G401 (cell line): Measurements from ENCODE around the gene DLG2. TPM values are rescaled to one million over a fixed set of nuclear protein-coding genes. Genes with fewer than 3 reads are reported as not detected.

Source experiments
- DNase-seq: peaks from one replicate; pipeline ENCODE4 v3.0.0-alpha.2; 2015; ENCODE audit warnings: low spot score
- in situ Hi-C: cut with HindIII; loops from 2 replicates; pipeline ENCODE4 v1.10.0; 2016; ENCODE audit warnings: low sequenced_read_pairs, mixed read lengths
- total RNA-seq: library from RNA; depleted of rRNA; stranded (reverse); fragments of >200 nt; shearing (Covaris generic); gene quantifications from 2 replicates; pipeline ENCODE4 v1.2.3, GENCODE V29; 2014

DLG2 gene
- total RNA-seq, 1 experiment from 2014 or later, result 3.8 TPM

DNA sequence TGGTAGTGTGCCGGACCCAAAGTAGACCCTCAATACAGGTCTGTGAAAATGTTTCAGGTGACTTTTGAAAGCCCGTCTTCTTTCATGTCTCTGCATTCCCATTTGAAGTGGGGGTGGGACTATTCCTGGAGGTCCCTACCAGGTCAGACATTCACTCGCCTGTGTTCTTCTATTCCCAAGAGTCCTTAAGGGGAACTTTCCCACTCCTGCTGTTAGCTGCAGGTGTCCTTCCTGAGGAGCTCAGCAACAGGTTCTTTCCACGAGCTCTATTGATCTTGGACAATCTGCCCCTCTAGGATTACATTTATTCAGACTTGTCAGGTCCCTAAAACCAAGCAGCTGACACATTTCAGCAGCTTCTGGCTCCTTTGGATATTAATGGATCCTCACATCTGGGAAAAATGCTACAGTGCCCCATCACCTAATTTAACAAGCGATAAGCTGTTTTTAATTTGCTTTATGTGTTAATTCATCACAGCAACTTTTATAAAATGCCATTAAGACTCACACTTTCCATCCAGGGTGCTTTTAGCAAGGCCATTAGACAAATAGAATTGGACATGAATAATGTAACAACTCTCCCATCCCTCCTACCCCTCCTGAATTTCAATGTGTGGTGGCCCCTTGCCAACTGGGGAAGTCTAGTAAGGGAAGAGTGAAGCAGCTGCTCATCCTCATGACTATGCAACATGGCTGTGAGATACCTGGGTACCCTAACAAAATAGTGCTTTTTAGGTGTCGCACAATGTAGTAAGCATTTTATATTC is 2081.5 kb downstream of the DLG2 start:
- in situ Hi-C loops, result no loop called here
- no peak for DNase-seq

GRCh38 chr11:83544846-83545245 is 2082.3 kb downstream of the DLG2 start:
- in situ Hi-C loops, result no loop called here
- no peak for DNase-seq

- no peak for DNase-seq
- in situ Hi-C loops, result no loop called here
These were observed 2083.3 kb downstream of the DLG2 start for GRCh38 chr11:83543706-83544439.

DNA sequence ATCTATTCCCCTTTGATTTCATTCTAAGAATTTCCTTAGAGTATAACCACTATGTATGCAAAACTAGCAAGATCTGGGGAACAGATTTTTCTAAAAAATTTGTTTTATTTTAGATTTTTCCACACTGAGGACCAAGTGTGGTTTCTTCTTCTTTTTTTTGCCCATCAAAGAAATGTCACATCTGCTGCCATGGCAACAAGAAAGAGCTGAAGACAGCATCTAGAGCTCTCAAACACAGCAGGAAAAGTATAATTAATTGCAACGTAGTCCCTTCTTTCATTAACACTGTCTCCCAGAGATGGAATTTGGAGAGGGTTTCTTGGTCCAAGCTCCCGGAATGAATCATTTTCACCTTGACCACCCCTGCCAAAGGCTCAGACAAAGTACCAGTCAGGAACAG is 2084.3 kb downstream of the DLG2 start:
- in situ Hi-C loops, result no loop called here
- no peak for DNase-seq

GRCh38 chr11:83540728-83541127 is 2086.4 kb downstream of the DLG2 start:
- in situ Hi-C loops, result no loop called here
- no peak for DNase-seq

- in situ Hi-C loops, result no loop called here
- no peak for DNase-seq
These were observed 2086.9 kb downstream of the DLG2 start for GRCh38 chr11:83540112-83540675.

- peak; percentile 76 for DNase-seq
- in situ Hi-C loops, result no loop called here
These were observed 2088.9 kb downstream of the DLG2 start for GRCh38 chr11:83538286-83538685.

DNA sequence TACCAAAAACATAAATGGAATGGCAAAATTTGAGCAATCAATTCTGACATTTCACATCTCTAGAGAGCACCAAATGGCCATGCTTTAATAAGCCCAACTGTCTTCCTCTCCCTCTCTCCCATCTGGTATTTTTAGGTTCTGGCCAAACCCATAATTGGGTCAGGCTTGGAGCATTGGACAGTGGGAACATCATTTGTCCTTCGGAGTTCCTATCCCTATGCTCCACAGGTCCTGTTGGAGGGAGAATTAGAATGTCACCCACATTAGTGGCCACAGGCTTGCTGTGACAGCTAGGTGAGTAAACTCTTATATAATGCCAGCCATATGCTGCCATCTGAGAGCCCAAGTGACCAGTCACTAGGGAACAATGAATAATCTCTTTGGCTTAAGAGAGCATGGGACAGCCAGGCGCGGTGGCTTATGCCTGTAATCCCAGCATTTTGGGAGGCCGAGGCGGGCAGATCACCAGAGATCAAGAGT is 2090.0 kb downstream of the DLG2 start:
- in situ Hi-C loops, result no loop called here
- peak; percentile 99 for DNase-seq

- in situ Hi-C loops, result no loop called here
- no peak for DNase-seq
These were observed 2094.0 kb downstream of the DLG2 start for GRCh38 chr11:83533166-83533565.

GRCh38 chr11:83528877-83529276 is 2098.3 kb downstream of the DLG2 start:
- DNase-seq, result no peak
- in situ Hi-C loops, result no loop called here

DNA sequence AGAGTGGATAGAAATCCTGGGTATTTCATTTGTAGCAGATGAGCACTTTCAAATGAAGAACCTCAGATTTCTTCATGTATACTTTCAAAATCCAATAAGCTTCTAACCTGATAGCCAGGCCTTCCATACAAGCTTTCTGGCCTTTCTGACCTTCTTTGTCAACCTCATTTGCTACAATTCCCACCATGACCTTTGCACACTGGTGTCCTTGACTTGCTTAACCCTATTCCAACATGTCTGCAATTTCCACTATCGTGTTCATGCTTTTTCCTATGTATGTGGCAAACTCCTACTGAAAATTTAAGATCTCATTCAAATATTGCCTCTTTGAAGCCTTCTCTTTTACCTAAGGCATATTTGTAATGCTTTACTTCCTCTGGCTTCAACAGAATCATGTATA is 2098.9 kb downstream of the DLG2 start:
- no peak for DNase-seq
- in situ Hi-C loops, result no loop called here

GRCh38 chr11:83523676-83524075 is 2103.5 kb downstream of the DLG2 start:
- no peak for DNase-seq
- in situ Hi-C loops, result no loop called here

DNA sequence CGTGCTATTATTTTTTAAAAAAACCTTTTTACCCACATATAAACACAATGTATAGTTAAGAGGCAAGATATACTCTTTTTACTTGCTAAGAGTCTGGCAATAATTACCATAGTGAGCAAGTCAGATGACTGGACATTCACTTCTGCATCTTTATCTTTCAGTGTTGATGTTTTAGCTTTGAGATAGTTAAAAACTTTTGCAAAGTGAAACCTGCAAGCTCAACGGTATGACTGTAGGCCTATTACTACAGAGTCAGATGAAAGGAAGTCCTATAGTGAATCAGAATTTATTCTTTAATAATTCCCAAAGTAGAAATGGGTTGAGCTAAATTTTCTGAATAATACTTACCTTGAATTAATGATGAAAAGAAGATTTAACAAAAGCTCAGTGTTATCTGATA is 2104.2 kb downstream of the DLG2 start:
- DNase-seq, result no peak
- in situ Hi-C loops, result no loop called here

DNA sequence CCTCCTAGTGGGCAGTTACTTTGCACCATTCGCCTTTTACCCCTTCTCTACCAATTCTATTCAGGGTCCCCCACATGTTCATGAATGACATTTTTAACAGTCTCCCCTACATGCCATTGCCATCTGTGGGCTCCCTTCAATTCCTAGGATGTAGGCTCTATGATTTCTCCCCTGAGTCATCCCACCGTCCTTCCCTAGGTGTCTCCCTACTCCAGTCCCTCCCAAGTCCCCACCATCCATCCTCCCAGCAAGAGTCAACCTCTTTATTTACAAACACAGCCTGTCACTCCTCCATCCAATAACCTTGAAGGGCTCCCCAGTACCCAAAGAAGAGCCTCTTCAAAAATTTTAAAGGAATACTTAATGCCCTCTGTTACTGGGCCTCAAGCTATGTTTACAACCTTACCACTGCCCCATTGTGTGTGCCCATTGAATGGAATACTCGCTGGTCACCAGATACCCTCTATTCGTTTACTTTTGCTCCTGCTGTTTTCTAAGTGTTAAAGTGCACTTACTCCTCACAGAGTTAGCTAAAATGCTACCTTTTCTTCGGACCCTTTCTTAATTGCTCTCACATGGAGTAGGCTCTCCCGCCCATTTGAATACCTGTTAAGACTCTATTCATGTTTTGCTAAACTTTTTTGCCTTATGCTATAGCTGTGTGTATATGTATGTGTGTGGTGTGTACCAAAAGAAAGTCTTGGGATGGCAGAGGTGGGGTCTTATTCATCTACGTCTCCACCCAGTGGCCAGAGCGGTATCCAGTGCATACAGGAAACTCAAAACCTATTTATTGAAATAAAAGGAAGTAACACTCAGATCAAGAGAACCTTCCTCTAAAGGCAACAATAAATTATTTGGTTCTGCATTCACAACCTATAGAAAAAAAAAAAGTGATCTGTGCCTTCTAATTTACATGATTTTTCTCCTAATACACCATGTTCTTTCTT is 2105.2 kb downstream of the DLG2 start:
- no peak for DNase-seq
- in situ Hi-C loops, result no loop called here

GRCh38 chr11:83520849-83521248 is 2106.3 kb downstream of the DLG2 start:
- in situ Hi-C loops, result no loop called here
- no peak for DNase-seq

DNA sequence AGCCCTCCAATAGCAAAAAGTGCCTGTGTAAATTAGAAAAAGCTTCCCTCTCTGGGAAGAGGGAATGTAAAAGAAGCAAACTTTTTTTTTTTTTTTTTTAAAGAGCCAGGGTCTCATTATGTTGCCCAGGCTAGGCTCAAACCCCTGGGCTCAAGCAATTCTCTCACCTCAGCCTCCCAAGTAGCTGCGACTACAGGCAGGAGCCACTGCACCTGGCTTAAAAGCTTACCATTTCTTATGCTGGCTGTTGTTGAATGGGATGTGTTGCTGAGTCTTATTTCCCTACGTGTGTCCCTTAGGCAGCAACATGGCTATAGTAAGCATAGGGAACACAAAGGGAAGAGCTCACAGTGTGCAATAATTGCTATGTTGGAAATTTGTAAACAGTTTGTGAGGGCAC is 2115.5 kb downstream of the DLG2 start:
- in situ Hi-C loops, result no loop called here
- no peak for DNase-seq

GRCh38 chr11:83510530-83511460 is 2116.3 kb downstream of the DLG2 start:
- no peak for DNase-seq

DNA sequence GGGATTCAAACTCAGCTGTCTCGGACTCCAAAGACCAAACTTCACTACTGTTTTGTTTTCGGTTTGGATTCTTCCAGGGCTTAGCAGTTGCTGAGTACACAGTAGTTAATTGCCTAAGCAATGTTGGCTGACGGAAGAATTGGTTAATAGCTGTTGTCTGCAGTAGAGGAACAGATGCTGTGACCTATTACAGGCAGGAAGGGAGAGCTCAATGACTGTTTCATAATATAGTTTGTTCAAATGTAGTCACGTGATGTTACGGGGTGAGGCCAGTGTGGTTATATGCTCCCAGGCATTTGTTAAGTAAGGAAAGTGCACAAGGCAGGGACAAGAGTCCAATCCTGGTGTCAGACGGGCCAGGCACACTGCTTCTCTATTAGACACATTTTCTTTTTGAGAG is 2118.3 kb downstream of the DLG2 start:
- DNase-seq, result no peak
- in situ Hi-C loops, result no loop called here

More at GRCh38 chr11:83510530-83511460, 2116.3 kb downstream of the DLG2 start:
- in situ Hi-C loops, result no loop called here
